ENCODE data around the gene ATP9B. TPM values are rescaled to one million over a fixed set of nuclear protein-coding genes. Genes with fewer than 3 reads are reported as not detected.
"Not testable (repeated sequence)": the region's sequence is repeated elsewhere in the genome, so short reads cannot be mapped to it uniquely, and the experiment has no call there.

Gene ATP9B
- total RNA-seq, 1 donor from 2014 or later: 22.7 TPM

DNA sequence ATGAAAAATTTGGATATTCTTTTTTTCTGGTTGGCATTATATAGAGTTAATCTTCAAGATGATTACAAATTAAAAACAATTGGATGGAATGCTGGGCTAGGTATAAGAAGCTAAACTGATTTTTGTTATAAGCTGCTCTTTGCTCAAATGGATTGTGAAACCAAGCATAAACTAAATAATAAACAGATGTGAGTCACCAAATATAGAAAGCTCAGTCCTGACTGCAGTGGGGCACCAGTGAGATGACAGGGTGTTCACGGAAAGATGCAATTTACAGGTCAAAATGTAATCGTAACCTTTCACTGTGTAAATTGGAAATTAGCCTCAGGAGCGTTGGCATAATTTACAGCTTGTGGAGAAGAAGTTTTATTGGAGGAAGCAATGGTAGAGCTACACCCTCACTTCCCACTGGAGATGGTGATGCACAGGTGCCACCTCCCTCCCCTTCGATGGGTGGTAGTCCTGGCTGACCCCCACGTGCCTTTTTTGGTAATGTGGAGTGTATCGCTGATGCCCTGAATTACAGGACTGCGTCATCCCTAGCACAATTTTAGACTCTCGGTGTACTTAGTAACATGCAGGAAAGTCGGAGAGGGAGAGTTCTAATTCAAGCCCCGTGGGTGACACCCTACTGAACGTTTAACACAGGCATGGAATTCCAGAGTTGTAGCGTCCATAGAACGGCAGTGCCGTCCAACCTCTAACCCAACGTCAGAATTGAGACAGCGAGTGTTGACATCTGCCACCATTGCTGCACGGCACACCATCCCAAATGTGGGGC lies 252.6 kb downstream of the ATP9B start:
- no peak overlapping the region for H3K4me3 ChIP-seq (ENCODE audit: low read depth, low read length)
- no peak for DNase-seq (ENCODE audit: low read depth)
- TF ChIP-seq, protein P1, sequence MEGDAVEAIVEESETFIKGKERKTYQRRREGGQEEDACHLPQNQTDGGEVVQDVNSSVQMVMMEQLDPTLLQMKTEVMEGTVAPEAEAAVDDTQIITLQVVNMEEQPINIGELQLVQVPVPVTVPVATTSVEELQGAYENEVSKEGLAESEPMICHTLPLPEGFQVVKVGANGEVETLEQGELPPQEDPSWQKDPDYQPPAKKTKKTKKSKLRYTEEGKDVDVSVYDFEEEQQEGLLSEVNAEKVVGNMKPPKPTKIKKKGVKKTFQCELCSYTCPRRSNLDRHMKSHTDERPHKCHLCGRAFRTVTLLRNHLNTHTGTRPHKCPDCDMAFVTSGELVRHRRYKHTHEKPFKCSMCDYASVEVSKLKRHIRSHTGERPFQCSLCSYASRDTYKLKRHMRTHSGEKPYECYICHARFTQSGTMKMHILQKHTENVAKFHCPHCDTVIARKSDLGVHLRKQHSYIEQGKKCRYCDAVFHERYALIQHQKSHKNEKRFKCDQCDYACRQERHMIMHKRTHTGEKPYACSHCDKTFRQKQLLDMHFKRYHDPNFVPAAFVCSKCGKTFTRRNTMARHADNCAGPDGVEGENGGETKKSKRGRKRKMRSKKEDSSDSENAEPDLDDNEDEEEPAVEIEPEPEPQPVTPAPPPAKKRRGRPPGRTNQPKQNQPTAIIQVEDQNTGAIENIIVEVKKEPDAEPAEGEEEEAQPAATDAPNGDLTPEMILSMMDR (conservative IDR thresholded peaks at IDR 0.05; ENCODE audit: low read depth, low read length): no peak

DNA sequence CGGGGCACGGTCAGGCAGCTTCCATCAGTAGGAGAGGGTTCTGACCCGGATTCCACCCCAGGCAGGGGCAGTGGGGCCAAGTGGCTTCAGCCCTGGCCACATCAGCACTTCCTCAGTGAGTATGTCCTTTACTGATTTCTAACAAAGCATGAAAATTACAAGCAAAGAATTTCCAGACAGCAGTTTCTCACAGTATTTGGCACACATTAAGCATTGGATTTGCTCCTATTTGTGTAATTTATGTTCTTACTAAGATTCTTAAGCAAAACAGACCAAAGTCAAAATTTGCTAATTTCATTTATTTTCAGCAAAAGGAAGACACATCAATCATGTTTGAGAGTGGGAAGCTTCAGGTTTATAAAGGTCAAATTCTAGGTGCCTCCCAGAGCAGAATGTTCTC lies 253.2 kb downstream of the ATP9B start:
- no peak for DNase-seq (ENCODE audit: low read depth)

DNA sequence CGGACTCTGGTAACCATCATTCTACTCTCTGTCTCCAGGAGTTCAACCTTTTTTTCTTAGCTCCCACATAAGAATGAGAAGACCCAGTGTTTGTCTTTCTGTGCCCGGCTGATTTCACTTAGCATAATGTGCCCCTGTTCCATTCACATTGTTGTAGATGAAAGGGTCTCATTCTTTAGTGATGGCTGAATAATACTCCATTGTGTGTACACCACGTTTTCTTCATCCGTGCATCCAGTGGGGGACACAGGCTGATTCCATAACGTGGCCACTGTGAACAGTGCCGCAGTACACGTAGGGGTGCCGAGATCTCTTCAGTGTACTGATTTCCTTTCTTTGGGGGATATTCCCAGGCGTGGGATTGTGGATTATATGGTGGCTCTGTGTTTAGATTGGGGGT lies 254.3 kb downstream of the ATP9B start:
- TF ChIP-seq, protein P1 (conservative IDR thresholded peaks at IDR 0.05; ENCODE audit: low read depth, low read length): no peak
- DNase-seq (ENCODE audit: low read depth): no peak
- no peak overlapping the region for H3K4me3 ChIP-seq (ENCODE audit: low read depth, low read length)

More for the DNA sequence above, 253.2 kb downstream of the ATP9B start:
- no peak overlapping the region for H3K4me3 ChIP-seq (ENCODE audit: low read depth, low read length)
- TF ChIP-seq, protein P1 (conservative IDR thresholded peaks at IDR 0.05; ENCODE audit: low read depth, low read length): no peak

DNA sequence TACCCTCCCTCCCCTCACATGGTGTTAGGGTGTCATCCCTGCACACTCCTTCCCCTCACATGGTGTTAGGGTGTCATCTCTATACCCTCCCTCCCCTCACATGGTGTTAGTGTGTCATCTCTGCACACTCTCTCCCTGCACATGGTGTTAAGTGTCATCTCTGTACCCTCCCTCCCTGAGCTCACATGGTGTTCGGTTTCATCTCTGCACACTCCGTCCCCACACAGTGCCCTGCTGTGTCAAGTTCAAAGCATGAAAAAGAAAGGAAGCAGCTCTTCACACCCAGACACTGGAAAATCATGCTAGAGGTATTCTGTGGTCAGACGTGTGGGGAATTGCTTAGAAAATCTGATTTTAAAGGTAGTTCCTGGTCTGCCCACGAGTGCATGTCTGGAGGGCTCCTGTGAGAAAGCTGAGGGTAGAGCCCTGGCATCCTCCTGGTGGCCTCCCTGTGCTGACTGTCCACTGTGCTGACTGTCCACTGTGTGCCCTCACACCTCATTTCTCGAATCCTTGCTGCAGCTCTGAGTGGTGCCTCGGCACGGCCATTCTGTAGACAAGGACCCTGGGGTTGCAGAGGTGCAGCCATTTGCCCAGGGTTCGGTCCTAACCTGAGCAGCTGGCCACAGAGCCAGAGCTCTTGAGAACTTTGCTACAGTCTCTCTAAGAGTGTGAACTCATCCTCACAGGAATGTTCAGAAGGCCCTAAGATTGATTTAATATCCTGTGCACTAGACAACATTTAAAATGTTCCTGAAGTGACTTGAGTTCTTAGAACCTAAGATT lies 257.4 kb downstream of the ATP9B start:
- no peak overlapping the region for H3K4me3 ChIP-seq (ENCODE audit: low read depth, low read length)
- TF ChIP-seq, protein P1 (conservative IDR thresholded peaks at IDR 0.05; ENCODE audit: low read depth, low read length): no peak
- no peak for DNase-seq (ENCODE audit: low read depth)

DNA sequence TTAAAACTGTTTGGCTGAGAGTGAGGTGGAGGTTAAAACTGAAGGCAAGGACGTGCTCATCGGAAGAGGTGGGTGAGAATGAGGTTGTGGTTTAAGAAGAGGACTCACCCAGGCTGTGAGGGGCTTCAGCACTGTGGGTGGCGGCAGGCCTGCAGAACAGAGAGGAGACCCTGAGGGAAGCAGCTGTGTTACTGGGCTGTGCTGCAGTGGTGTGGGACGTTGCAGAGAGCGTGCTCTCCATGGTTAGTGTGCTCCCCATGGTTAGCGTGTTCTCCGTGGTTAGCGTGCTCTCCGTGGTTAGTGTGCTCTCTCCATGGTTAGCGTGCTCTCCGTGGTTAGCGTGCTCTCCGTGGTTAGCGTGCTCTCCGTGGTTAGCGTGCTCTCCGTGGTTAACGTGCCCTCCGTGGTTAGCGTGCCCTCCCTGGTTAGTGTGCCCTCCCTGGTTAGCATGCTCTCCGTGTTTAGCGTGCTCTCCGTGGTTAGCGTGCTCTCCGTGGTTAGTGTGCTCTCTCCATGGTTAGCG lies 258.1 kb downstream of the ATP9B start:
- DNase-seq (ENCODE audit: low read depth): no peak
- TF ChIP-seq, protein P1 (conservative IDR thresholded peaks at IDR 0.05; ENCODE audit: low read depth, low read length): no peak
- no peak overlapping the region for H3K4me3 ChIP-seq (ENCODE audit: low read depth, low read length)

DNA sequence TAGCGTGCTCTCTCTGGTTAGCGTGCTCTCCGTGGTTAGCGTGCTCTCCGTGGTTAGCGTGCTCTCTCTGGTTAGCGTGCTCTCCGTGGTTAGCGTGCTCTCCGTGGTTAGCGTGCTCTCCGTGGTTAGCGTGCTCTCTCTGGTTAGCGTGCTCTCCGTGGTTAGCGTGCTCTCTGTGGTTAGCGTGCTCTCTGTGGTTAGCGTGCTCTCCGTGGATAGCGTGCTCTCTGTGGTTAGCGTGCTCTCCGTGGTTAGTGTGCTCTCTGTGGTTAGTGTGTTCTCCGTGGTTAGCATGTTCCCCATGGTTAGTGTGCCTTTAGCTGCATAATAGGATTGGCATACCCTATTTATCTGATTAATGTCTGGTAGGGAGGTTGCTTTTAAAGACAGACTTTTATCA lies 258.7 kb downstream of the ATP9B start:
- not testable (repeated sequence) for DNase-seq (ENCODE audit: low read depth); H3K4me3 ChIP-seq (ENCODE audit: low read depth, low read length)

DNA sequence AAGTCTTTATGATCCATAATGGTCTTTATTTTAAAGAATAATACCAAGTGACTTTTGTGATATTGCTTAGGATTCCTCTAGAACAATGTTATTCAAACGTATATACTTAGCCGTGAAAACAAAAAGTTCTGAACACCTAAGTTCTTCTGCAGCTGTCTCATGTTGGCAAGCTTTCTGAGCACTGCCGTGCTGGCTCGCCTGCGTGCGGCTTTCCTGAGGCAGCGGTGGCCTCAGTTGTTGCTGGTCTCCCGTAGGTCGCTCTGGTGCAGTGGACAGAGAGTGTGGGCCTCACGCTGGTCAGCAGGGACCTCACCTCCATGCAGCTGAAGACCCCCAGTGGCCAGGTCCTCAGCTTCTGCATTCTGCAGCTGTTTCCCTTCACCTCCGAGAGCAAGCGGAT lies 259.7 kb downstream of the ATP9B start:
- no peak overlapping the region for H3K4me3 ChIP-seq (ENCODE audit: low read depth, low read length)
- TF ChIP-seq, protein P1 (conservative IDR thresholded peaks at IDR 0.05; ENCODE audit: low read depth, low read length): no peak
- no peak for DNase-seq (ENCODE audit: low read depth)
